Tibial artery (tissue), 4 donors: Measurements from ENCODE around the gene STK38L.

ENCODE experiments used
- DNase-seq, 2 donors: peaks; one replicate each; pipeline ENCODE4 v3.0.0-alpha.2; 2019
- H3K27ac ChIP-seq, 2 donors: fragments of 200-600 bp; sonication (generic) in 1 of 2; 1 replicate in 1 of 2; 2 replicates in 1 of 2; pipeline ENCODE4 v1.5.1; 2018 to 2019; ENCODE audit warnings: mild to moderate bottlenecking in 1 of 2
- H3K27me3 ChIP-seq, 2 donors: fragments of 200-600 bp; sonication (generic) in 1 of 2; one replicate each; pipeline versions ENCODE4 v1.5.1 to v1.6.0; 2016 to 2019
- H3K36me3 ChIP-seq, 3 donors: fragments of 200-600 bp; sonication (generic) in 2 of 3; one replicate each; pipeline ENCODE4 v1.5.1; 2016 to 2019; ENCODE audit warnings: mild to moderate bottlenecking in 2 of 3
- H3K4me1 ChIP-seq, 4 donors: fragments of 200-600 bp; sonication (generic) in 2 of 4; 1 replicate in 3 of 4; 2 replicates in 1 of 4; pipeline ENCODE4 v1.5.1; 2016 to 2019
- H3K4me3 ChIP-seq, 2 donors: fragments of 200-600 bp; sonication (generic) in 1 of 2; 1 replicate in 1 of 2; 2 replicates in 1 of 2; pipeline ENCODE4 v1.5.1; 2018 to 2019; ENCODE audit warnings: mild to moderate bottlenecking in 2 of 2
- H3K9me3 ChIP-seq, 3 donors: fragments of 200-600 bp; sonication (generic) in 1 of 3; one replicate each; pipeline ENCODE4 v1.5.1; 2016 to 2019
- intact Hi-C: fragments of 100-400 bp; cut with DNase I; formaldehyde crosslinking; loops from one replicate; pipeline ENCODE4 v1.15.0; 2023; ENCODE audit warnings: low total_unique reads
- TF ChIP-seq, protein P1 (sequence below), 2 experiments: fragments of 200-600 bp in 1 of 2; fragments of 450-650 bp in 1 of 2; IDR thresholded peaks; one replicate each; pipeline ENCODE4 v1.5.1; 2017 to 2019; ENCODE audit warnings: antibody characterized with exemption in 2 of 2, mild to moderate bottlenecking in 1 of 2, moderate library complexity in 1 of 2

The STK38L gene

DNA sequence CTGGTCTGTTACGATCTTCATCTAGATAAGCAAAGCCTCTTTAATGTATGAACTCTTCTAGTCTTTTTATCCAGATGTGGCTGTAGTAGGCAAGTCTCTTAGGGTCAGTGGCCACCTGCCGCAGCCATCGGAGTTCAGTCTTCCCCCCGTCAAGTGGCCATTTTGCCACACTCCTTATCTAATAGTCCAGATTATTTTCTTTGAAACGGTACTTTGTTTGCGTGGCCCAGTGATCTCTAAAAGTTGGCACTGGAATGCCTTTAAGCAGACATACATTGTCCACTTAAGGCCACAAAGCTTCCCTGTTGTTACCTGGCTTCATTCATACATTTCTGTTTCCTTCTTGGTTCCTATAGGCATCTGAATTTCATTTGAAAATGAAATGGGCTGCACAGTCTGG is 52.6 kb downstream of the STK38L start:
- no peak overlapping the region for H3K4me3 ChIP-seq
- H3K9me3 ChIP-seq: no peaks in the 10 kb centered on the region
- H3K27me3 ChIP-seq: no peaks in the 10 kb centered on the region
- peak overlapping the region; percentile 86 to 88 for H3K27ac ChIP-seq
- TF ChIP-seq, protein P1, sequence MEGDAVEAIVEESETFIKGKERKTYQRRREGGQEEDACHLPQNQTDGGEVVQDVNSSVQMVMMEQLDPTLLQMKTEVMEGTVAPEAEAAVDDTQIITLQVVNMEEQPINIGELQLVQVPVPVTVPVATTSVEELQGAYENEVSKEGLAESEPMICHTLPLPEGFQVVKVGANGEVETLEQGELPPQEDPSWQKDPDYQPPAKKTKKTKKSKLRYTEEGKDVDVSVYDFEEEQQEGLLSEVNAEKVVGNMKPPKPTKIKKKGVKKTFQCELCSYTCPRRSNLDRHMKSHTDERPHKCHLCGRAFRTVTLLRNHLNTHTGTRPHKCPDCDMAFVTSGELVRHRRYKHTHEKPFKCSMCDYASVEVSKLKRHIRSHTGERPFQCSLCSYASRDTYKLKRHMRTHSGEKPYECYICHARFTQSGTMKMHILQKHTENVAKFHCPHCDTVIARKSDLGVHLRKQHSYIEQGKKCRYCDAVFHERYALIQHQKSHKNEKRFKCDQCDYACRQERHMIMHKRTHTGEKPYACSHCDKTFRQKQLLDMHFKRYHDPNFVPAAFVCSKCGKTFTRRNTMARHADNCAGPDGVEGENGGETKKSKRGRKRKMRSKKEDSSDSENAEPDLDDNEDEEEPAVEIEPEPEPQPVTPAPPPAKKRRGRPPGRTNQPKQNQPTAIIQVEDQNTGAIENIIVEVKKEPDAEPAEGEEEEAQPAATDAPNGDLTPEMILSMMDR (IDR thresholded peaks at IDR 0.05): no peak
- peaks cover 0 to 100% (median 60%) of the 10 kb centered on the region in 4 donors for H3K4me1 ChIP-seq
- intact Hi-C loops: no loop called here
- peaks cover 10 to 25% (median 18%) of the 10 kb centered on the region in 3 donors for H3K36me3 ChIP-seq
- DNase-seq: no peak

DNA sequence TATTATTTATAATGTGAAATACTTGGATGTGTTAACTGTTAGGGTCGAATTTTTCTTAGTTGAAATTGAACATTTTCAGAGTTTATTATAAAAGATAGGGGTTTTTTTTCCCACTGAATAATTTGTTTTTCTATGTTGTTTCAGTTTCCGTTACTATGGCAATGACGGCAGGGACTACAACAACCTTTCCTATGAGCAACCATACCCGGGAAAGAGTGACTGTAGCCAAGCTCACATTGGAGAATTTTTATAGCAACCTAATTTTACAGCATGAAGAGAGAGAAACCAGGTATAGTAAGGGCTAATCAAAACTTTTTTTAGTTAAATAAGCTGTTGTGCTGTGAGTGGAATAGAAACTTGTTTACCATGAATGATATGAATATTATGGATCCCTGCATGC is 53.5 kb downstream of the STK38L start:
- no peak for DNase-seq
- intact Hi-C loops: no loop called here

DNA sequence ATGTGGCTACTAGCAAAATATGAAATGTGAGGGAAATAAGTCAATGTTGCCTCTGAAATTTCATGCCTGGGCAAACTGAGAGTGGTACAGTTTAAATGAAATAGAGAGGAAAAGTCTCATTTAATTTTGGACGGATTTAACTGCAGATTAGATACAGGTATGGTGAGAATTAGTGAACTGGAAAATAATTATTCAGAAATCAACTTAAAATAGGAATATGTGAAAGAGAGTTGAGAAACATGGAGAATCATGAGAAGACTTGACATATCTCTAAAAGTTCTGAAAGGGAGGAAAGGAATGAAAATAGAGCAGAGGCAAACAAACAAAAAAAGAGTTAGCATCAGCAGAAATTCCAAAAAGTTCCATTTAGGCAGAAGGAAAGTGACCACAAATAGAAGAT is 55.0 kb downstream of the STK38L start:
- no peak for DNase-seq
- peaks cover 15 to 34% (median 25%) of the 10 kb centered on the region in 3 donors for H3K36me3 ChIP-seq
- peaks cover 0 to 97% (median 44%) of the 10 kb centered on the region in 4 donors for H3K4me1 ChIP-seq
- intact Hi-C loops: no loop called here
- no peak overlapping the region for H3K4me3 ChIP-seq
- no peaks in the 10 kb centered on the region for H3K27me3 ChIP-seq
- H3K27ac ChIP-seq: peak overlapping the region; percentile 86 to 88
- TF ChIP-seq, protein P1 (IDR thresholded peaks at IDR 0.05): no peak
- no peaks in the 10 kb centered on the region for H3K9me3 ChIP-seq

More for the DNA sequence above, 53.5 kb downstream of the STK38L start:
- no peak overlapping the region for H3K4me3 ChIP-seq
- peaks cover 0 to 100% (median 53%) of the 10 kb centered on the region in 4 donors for H3K4me1 ChIP-seq
- TF ChIP-seq, protein P1 (IDR thresholded peaks at IDR 0.05): no peak
- peaks cover 10 to 27% (median 25%) of the 10 kb centered on the region in 3 donors for H3K36me3 ChIP-seq
- peak overlapping the region; percentile 86 to 88 for H3K27ac ChIP-seq
- no peaks in the 10 kb centered on the region for H3K27me3 ChIP-seq
- no peaks in the 10 kb centered on the region for H3K9me3 ChIP-seq

DNA sequence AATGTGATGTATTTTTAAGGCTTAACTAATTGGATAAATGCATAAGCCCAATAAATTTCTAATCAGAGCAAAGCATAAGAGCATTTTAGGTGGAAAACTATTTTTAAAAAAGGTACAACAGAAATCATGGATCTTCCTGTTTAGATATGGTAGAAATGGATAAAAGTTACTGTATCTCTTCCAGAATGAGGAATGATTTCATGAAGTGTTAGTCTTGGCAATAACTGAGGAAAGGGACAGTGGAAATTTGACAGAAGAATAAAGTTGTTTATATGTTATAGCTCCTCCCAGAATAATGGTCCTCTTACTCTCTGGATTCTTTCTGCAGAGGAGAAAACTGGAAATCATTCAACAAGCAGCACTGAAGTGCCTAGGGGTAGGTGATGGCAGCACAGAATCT is 56.1 kb downstream of the STK38L start:
- Histone ChIP-seq H3K27me3 (no peaks in the 10 kb centered on the region), H3K4me3 (no peak overlapping the region), H3K36me3 (peaks cover 15 to 34% (median 25%) of the 10 kb centered on the region in 3 donors), H3K4me1 (peaks cover 0 to 91% (median 33%) of the 10 kb centered on the region in 4 donors), H3K9me3 (no peaks in the 10 kb centered on the region), H3K27ac (peak overlapping the region; percentile 3 to 88)
- TF ChIP-seq, protein P1 (IDR thresholded peaks at IDR 0.05): no peak
- no peak for DNase-seq
- intact Hi-C loops: loop anchor here (10.0 kb wide), 1 partner anchor 55 kb away; the partner anchor contains the start of gene STK38L

DNA sequence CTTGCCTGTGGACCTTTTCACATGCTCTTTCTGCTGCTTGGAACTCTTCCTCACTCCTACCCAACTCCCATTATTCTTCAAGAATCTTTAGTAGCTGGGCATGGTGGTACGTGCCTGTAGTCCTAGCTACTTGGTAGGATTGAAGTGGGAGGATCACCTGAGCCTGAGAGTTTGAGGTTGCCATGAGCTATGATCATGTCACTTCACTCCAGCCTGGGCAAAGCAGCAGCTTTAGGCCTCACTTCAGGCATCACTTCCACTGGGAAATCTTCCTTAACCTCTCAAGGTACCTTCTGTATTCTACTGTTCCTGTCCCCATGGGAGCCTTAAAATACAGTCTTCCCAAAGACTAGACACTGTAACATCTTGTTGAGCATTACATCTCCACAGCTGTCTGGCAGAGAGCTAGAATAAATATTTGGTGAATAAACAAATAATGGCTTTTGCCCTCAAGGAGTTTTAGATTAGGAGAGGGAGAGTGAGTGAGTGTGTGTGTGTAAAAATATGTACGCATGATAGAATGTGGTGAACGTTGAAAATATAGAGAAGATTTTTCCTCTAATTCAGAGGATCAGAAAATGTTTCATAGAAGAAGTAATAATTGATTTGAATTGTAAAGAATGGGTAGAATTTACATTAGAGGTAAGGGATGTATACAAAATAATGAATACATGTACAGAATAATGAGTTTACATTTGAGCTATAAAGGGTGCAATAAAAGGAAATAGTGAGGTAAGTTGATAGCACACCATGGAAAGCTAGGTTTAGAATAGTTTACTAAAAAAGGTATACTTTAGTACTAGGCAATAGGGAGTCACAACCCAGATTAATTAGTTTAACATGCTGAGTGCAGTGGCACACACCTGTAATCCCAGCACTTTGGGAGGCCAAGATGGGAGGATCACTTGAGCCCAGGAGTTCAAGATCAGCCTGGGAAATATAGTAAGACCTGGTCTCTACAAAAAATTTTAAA is 59.3 kb downstream of the STK38L start:
- intact Hi-C loops: loop anchor here (10.0 kb wide), 1 partner anchor 59 kb away; the partner anchor contains the start of gene STK38L
- DNase-seq: no peak
- no peak overlapping the region for H3K4me3 ChIP-seq
- H3K27ac ChIP-seq: peak overlapping the region; percentile 45 to 57
- peaks cover 0 to 78% (median 18%) of the 10 kb centered on the region in 4 donors for H3K4me1 ChIP-seq
- H3K9me3 ChIP-seq: no peaks in the 10 kb centered on the region
- peaks cover 12 to 35% (median 22%) of the 10 kb centered on the region in 3 donors for H3K36me3 ChIP-seq
- TF ChIP-seq, protein P1 (IDR thresholded peaks at IDR 0.05): no peak
- no peaks in the 10 kb centered on the region for H3K27me3 ChIP-seq
